NCI-H1092 treated with DMSO at 0.1 percent for 48 hours (cell line): ENCODE data around the gene PPP1R14B.
A peak's percentile ranks its signal among the peaks of the same experiment; 100 is the strongest.

Source experiments
- DNase-seq: peaks from one replicate; lab custom pipeline; 2025; lab: John Stamatoyannopoulos, UW

The PPP1R14B gene

GRCh38 chr11:64246871-64247728, at the start of gene PPP1R14B:
TSS of gene PPP1R14B (minus strand) at chr11:64246943. CDS start at chr11:64246673, 270 bp downstream.
- peak; percentile 85 for DNase-seq

- DNase-seq: no peak
These were observed 49.5 kb upstream of the PPP1R14B start for GRCh38 chr11:64296236-64296635.

- no peak for DNase-seq
These were observed 49.0 kb upstream of the PPP1R14B start for GRCh38 chr11:64295760-64296159.

GRCh38 chr11:64294774-64295173, 48.0 kb upstream of the PPP1R14B start:
- DNase-seq: no peak

- no peak for DNase-seq
These were observed 45.9 kb upstream of the PPP1R14B start for GRCh38 chr11:64292460-64293254.

- DNase-seq: no peak
These were observed 45.2 kb upstream of the PPP1R14B start for GRCh38 chr11:64291752-64292459.

- DNase-seq: no peak
These were observed 44.6 kb upstream of the PPP1R14B start, which contains the start of gene KCNK4 for GRCh38 chr11:64291262-64291751. TSS of gene KCNK4 (plus strand) at chr11:64291302. CDS start at chr11:64293019, 1,717 bp downstream.

- no peak for DNase-seq
These were observed 43.9 kb upstream of the PPP1R14B start for GRCh38 chr11:64290352-64291261.

- no peak for DNase-seq
These were observed 42.3 kb upstream of the PPP1R14B start for GRCh38 chr11:64289002-64289564.

- DNase-seq: no peak
These were observed 41.6 kb upstream of the PPP1R14B start for GRCh38 chr11:64288353-64288750.

GRCh38 chr11:64287676-64288352, 41.1 kb upstream of the PPP1R14B start:
- no peak for DNase-seq

GRCh38 chr11:64286801-64287159, 40.0 kb upstream of the PPP1R14B start:
- DNase-seq: no peak

- DNase-seq: peak; percentile 75
These were observed 39.4 kb upstream of the PPP1R14B start for GRCh38 chr11:64285885-64286800.

GRCh38 chr11:64284962-64285884, 38.5 kb upstream of the PPP1R14B start, which contains the start of gene GPR137:
TSS of gene GPR137 (plus strand) at chr11:64285848. CDS start at chr11:64286525, 677 bp downstream.
- DNase-seq: peak; percentile 87

GRCh38 chr11:64284048-64284961, 37.6 kb upstream of the PPP1R14B start, which contains the start of gene BAD:
TSS of gene BAD (minus strand) at chr11:64284665. CDS start at chr11:64284368, 297 bp downstream.
- peak; percentile 96 for DNase-seq

- DNase-seq: no peak
These were observed 36.3 kb upstream of the PPP1R14B start for GRCh38 chr11:64283092-64283491.
